HepG2 (cell line): ENCODE measurements around the gene RERE. TPM values are rescaled to one million over a fixed set of nuclear protein-coding genes. Genes with fewer than 3 reads are reported as not detected.

Experiments used
- GABPA ChIP-seq, 2 experiments: IDR thresholded peaks; 2 replicates each; pipeline ENCODE4 v1.6.1; 2011 to 2016; ENCODE audit warnings: low read depth in 2 of 2, low read length in 1 of 2, missing biosample characterization in 1 of 2, missing genetic modification characterization in 1 of 2
- KLF9 ChIP-seq: IDR thresholded peaks from 2 replicates; pipeline ENCODE4 v1.6.1; 2016; ENCODE audit warnings: low read depth
- MTF1 ChIP-seq: sonication (generic); formaldehyde crosslinking; IDR thresholded peaks from 2 replicates; pipeline ENCODE4 v1.5.0; 2020; ENCODE audit warnings: missing genetic modification reagents
- PAX8 ChIP-seq: sonication (generic); formaldehyde crosslinking; IDR thresholded peaks from 2 replicates; pipeline ENCODE4 v1.8.0; 2022; ENCODE audit warnings: mild to moderate bottlenecking, missing genetic modification reagents, borderline replicate concordance
- RAD51 ChIP-seq: fragments of 450-650 bp; IDR thresholded peaks from 2 replicates; pipeline ENCODE4 v1.6.1; 2016; ENCODE audit warnings: borderline replicate concordance
- SATB2 ChIP-seq: sonication (generic); formaldehyde crosslinking; IDR thresholded peaks from 2 replicates; pipeline ENCODE4 v1.5.0; 2020; ENCODE audit warnings: missing genetic modification reagents
- SP140L ChIP-seq: sonication (generic); formaldehyde crosslinking; IDR thresholded peaks from 2 replicates; pipeline ENCODE4 v1.4.0; 2020; ENCODE audit warnings: missing genetic modification reagents, borderline replicate concordance
- TEAD2 ChIP-seq: sonication (generic); formaldehyde crosslinking; IDR thresholded peaks from 2 replicates; pipeline ENCODE4 v1.9.0; 2021; ENCODE audit warnings: missing genetic modification reagents
- ZFP36L2 ChIP-seq: sonication (generic); formaldehyde crosslinking; IDR thresholded peaks from 2 replicates; pipeline ENCODE4 v1.4.0; 2020; ENCODE audit warnings: missing genetic modification reagents
- ZNF256 ChIP-seq: sonication (generic); formaldehyde crosslinking; conservative IDR thresholded peaks from 2 replicates; pipeline ENCODE4 v1.4.0; 2020; ENCODE audit warnings: missing genetic modification reagents
- ZNF737 ChIP-seq: sonication (generic); formaldehyde crosslinking; IDR thresholded peaks from 2 replicates; pipeline ENCODE4 v1.5.0; 2020; ENCODE audit warnings: missing genetic modification reagents, mild to moderate bottlenecking, borderline replicate concordance
- ZNF773 ChIP-seq: sonication (generic); formaldehyde crosslinking; IDR thresholded peaks from 2 replicates; pipeline ENCODE4 v1.4.0; 2020; ENCODE audit warnings: missing genetic modification reagents, borderline replicate concordance
- ZSCAN21 ChIP-seq: sonication (generic); formaldehyde crosslinking; IDR thresholded peaks from 2 replicates; pipeline ENCODE4 v1.8.0; 2022; ENCODE audit warnings: mild to moderate bottlenecking, missing genetic modification reagents, moderate library complexity, borderline replicate concordance
- polyA plus RNA-seq, 8 experiments: library from polyadenylated mRNA; depleted of rRNA in 3 of 8; stranded (reverse) in 7 of 8; unstranded in 1 of 8; fragments of >200 nt; fragmentation: Illumina TruSeq in 4 of 8; extraction: Trizol in 4 of 8; gene quantifications; 2 replicates each; pipeline versions ENCODE4 v1.2.1 to v1.2.3, GENCODE V29; 2011 to 2016; ENCODE audit warnings: low read depth in 4 of 8, missing spikeins in 1 of 8, mixed read lengths in 1 of 8; ENCODE audit not compliant: insufficient read depth in 1 of 8
- total RNA-seq, 5 experiments: library from RNA; depleted of rRNA; stranded (reverse); fragments of >200 nt; fragmentation: Illumina TruSeq; extraction: Trizol; gene quantifications; 2 replicates each; pipeline ENCODE4 v1.2.3, GENCODE V29; 2016; ENCODE audit warnings: low read depth in 1 of 5
- TF ChIP-seq, protein P1 (sequence below): sonication (generic); formaldehyde crosslinking; IDR thresholded peaks from 2 replicates; pipeline ENCODE4 v1.8.1; 2023; ENCODE audit warnings: mild to moderate bottlenecking, moderate library complexity, missing genetic modification reagents
- TF ChIP-seq, protein P2 (sequence below): sonication (generic); formaldehyde crosslinking; IDR thresholded peaks from 2 replicates; pipeline ENCODE4 v1.8.1; 2022; ENCODE audit warnings: low read depth, mild to moderate bottlenecking, missing genetic modification reagents
- TF ChIP-seq, protein P3 (sequence below): sonication (generic); formaldehyde crosslinking; IDR thresholded peaks from 2 replicates; pipeline ENCODE4 v1.4.0; 2020; ENCODE audit warnings: mild to moderate bottlenecking, low read depth, missing genetic modification reagents
- TF ChIP-seq, protein P4 (sequence below): sonication (generic); formaldehyde crosslinking; IDR thresholded peaks from 2 replicates; pipeline ENCODE4 v1.4.0; 2020; ENCODE audit warnings: mild to moderate bottlenecking, missing genetic modification reagents
- TF ChIP-seq, protein P5 (sequence below): sonication (generic); formaldehyde crosslinking; IDR thresholded peaks from 2 replicates; pipeline ENCODE4 v1.9.0; 2021; ENCODE audit warnings: mild to moderate bottlenecking, missing genetic modification reagents

RERE gene
- total and polyA plus RNA-seq, 2 of the 13 experiments (the other 11 are each of a cell fraction or from before 2014, with no cell fraction given), result 18.3 to 21.9 TPM

DNA sequence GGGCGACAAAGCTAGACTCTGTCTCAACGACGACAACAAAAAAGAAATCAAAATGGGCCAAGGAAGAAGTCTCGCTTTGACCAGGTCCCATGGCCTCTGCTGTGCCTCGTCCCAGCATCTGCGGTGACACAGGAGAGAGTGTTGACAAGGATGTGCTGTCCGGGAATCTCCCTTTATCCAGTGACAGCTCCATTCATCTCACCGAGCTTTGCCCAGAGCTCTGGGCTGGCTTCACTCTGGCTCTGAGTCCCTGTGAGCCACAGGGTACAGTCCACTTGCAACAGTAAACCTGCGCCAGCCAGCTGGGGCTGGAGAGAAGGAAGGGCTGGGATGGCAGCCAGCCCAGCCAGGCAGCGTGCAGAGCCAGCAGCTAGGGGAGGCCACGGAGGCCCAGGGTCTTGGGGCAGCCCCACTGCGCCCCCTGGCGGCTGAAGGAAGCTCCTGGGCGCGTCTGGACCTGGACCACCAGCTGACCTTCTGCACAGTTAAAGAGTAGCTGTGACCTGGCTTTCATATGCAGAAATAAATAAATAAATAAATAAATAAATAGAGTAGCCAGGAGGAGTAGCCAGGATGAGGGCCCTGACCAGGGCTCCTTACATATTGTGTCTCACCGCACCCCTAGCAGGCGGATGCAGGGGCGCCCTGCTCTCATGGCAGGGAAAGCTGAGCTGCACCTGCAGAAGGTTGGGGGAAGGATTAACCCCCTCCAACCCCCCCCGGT lies 31.4 kb upstream of the RERE start (continued):
- no peak for TF ChIP-seq TEAD2
- no peak for TF ChIP-seq GABPA (IDR thresholded peaks at IDR 0.05; ENCODE audit: low read depth, low read length)
- 0 out of 2 replicates have a peak, but pooled peaks have one; percentile 5 for TF ChIP-seq GABPA (CRISPR knock-in tag; IDR thresholded peaks at IDR 0.05; ENCODE audit: low read depth)
- TF ChIP-seq, protein P1, sequence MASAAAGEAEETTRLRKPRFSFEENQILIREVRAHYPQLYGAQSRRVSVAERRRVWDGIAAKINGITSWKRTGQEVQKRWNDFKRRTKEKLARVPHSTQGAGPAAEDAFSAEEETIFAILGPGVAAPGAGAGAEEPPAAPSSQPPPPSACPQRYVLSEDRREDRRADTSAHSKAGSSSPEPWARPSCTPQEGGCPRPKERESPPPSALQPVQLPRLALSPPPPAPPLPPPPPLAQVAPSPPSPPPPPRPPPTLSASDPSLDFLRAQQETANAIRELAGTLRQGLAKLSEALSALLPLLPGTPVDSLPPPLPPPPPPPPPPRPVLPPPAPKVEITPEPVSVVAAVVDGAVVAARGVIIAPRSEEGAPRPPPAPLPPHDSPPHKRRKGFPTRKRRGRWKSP (CRISPR knock-in tag), result peak; percentile 65
- TF ChIP-seq, protein P2, sequence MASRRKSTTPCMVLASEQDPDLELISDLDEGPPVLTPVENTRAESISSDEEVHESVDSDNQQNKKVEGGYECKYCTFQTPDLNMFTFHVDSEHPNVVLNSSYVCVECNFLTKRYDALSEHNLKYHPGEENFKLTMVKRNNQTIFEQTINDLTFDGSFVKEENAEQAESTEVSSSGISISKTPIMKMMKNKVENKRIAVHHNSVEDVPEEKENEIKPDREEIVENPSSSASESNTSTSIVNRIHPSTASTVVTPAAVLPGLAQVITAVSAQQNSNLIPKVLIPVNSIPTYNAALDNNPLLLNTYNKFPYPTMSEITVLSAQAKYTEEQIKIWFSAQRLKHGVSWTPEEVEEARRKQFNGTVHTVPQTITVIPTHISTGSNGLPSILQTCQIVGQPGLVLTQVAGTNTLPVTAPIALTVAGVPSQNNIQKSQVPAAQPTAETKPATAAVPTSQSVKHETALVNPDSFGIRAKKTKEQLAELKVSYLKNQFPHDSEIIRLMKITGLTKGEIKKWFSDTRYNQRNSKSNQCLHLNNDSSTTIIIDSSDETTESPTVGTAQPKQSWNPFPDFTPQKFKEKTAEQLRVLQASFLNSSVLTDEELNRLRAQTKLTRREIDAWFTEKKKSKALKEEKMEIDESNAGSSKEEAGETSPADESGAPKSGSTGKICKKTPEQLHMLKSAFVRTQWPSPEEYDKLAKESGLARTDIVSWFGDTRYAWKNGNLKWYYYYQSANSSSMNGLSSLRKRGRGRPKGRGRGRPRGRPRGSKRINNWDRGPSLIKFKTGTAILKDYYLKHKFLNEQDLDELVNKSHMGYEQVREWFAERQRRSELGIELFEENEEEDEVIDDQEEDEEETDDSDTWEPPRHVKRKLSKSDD (CRISPR knock-in tag), result no peak
- no peak for TF ChIP-seq SP140L (CRISPR knock-in tag)
- no peak for TF ChIP-seq RAD51
- no peak for TF ChIP-seq KLF9 (CRISPR knock-in tag)
- TF ChIP-seq ZNF773, result no peak
- no peak for TF ChIP-seq ZNF737 (CRISPR knock-in tag)
- TF ChIP-seq ZNF256 (CRISPR knock-in tag), result no peak
- no peak for TF ChIP-seq PAX8 (CRISPR knock-in tag)
- TF ChIP-seq, protein P3, sequence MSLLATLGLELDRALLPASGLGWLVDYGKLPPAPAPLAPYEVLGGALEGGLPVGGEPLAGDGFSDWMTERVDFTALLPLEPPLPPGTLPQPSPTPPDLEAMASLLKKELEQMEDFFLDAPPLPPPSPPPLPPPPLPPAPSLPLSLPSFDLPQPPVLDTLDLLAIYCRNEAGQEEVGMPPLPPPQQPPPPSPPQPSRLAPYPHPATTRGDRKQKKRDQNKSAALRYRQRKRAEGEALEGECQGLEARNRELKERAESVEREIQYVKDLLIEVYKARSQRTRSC (CRISPR knock-in tag), result no peak
- TF ChIP-seq, protein P4, sequence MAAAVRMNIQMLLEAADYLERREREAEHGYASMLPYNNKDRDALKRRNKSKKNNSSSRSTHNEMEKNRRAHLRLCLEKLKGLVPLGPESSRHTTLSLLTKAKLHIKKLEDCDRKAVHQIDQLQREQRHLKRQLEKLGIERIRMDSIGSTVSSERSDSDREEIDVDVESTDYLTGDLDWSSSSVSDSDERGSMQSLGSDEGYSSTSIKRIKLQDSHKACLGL (CRISPR knock-in tag), result no peak
- TF ChIP-seq ZSCAN21, result no peak; the same call in 1 of the 2 replicates
- TF ChIP-seq MTF1 (CRISPR knock-in tag), result no peak
- TF ChIP-seq SATB2, result no peak
- no peak for TF ChIP-seq ZFP36L2 (CRISPR knock-in tag)
- TF ChIP-seq, protein P5, sequence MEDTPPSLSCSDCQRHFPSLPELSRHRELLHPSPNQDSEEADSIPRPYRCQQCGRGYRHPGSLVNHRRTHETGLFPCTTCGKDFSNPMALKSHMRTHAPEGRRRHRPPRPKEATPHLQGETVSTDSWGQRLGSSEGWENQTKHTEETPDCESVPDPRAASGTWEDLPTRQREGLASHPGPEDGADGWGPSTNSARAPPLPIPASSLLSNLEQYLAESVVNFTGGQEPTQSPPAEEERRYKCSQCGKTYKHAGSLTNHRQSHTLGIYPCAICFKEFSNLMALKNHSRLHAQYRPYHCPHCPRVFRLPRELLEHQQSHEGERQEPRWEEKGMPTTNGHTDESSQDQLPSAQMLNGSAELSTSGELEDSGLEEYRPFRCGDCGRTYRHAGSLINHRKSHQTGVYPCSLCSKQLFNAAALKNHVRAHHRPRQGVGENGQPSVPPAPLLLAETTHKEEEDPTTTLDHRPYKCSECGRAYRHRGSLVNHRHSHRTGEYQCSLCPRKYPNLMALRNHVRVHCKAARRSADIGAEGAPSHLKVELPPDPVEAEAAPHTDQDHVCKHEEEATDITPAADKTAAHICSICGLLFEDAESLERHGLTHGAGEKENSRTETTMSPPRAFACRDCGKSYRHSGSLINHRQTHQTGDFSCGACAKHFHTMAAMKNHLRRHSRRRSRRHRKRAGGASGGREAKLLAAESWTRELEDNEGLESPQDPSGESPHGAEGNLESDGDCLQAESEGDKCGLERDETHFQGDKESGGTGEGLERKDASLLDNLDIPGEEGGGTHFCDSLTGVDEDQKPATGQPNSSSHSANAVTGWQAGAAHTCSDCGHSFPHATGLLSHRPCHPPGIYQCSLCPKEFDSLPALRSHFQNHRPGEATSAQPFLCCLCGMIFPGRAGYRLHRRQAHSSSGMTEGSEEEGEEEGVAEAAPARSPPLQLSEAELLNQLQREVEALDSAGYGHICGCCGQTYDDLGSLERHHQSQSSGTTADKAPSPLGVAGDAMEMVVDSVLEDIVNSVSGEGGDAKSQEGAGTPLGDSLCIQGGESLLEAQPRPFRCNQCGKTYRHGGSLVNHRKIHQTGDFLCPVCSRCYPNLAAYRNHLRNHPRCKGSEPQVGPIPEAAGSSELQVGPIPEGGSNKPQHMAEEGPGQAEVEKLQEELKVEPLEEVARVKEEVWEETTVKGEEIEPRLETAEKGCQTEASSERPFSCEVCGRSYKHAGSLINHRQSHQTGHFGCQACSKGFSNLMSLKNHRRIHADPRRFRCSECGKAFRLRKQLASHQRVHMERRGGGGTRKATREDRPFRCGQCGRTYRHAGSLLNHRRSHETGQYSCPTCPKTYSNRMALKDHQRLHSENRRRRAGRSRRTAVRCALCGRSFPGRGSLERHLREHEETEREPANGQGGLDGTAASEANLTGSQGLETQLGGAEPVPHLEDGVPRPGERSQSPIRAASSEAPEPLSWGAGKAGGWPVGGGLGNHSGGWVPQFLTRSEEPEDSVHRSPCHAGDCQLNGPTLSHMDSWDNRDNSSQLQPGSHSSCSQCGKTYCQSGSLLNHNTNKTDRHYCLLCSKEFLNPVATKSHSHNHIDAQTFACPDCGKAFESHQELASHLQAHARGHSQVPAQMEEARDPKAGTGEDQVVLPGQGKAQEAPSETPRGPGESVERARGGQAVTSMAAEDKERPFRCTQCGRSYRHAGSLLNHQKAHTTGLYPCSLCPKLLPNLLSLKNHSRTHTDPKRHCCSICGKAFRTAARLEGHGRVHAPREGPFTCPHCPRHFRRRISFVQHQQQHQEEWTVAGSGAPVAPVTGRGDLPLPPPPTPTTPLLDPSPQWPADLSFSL (CRISPR knock-in tag), result 0 out of 2 replicates have a peak, but pooled peaks have one; percentile 10
